Measurements from ENCODE around the gene CYTH2. TPM values are rescaled to one million over a fixed set of nuclear protein-coding genes. Genes with fewer than 3 reads are reported as not detected.
"Not testable (repeated sequence)": the region's sequence is repeated elsewhere in the genome, so short reads cannot be mapped to it uniquely, and the experiment has no call there.

Gene CYTH2
- total RNA-seq, 3 donors from 2014 or later, result 66.3 to 86.9 (median 69.3) TPM

DNA sequence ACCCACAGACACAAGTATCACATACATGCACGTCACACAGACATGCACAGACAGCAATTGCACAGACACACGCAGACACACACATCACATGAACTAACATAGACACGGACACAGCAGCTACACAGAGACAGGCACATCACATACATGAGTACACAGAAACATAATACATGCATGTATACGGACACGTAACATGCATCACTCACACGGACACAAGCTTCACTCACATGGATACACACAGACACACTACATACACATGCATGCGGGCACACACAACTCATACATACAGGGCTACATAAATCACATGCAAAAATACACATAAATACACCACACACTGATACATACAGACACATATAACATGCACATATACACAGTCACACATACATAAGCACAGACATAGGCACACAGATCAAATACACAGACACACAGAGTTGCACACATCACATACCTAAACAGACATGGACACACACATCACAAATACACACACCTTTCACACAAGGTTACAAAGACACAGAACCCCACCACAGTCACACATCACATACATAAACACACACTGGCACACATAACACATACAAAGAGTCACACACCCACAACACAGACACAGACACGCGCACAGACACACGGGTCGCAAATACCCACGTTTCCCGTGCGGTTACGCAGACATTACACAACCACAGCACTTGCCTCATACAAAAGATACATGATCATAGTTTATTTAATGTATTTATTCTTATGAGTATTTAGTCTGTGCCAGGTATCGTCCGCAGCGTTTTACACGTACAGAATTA, 43.5 kb downstream of the CYTH2 start:
- Histone ChIP-seq H3K9me3 (no peaks in the 10 kb centered on the region), H3K36me3 (ENCODE audit: low read depth) (no peaks in the 10 kb centered on the region), H3K4me3 (no peak overlapping the region), H3K4me1 (ENCODE audit: low read depth) (no peaks in the 10 kb centered on the region)
- ATAC-seq (no peak), DNase-seq (no peak)
- TF ChIP-seq, protein P1, sequence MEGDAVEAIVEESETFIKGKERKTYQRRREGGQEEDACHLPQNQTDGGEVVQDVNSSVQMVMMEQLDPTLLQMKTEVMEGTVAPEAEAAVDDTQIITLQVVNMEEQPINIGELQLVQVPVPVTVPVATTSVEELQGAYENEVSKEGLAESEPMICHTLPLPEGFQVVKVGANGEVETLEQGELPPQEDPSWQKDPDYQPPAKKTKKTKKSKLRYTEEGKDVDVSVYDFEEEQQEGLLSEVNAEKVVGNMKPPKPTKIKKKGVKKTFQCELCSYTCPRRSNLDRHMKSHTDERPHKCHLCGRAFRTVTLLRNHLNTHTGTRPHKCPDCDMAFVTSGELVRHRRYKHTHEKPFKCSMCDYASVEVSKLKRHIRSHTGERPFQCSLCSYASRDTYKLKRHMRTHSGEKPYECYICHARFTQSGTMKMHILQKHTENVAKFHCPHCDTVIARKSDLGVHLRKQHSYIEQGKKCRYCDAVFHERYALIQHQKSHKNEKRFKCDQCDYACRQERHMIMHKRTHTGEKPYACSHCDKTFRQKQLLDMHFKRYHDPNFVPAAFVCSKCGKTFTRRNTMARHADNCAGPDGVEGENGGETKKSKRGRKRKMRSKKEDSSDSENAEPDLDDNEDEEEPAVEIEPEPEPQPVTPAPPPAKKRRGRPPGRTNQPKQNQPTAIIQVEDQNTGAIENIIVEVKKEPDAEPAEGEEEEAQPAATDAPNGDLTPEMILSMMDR (IDR thresholded peaks at IDR 0.05), result no peak
- intact Hi-C loops (cut with DNase I, micrococcal nuclease), result no loop called here

DNA sequence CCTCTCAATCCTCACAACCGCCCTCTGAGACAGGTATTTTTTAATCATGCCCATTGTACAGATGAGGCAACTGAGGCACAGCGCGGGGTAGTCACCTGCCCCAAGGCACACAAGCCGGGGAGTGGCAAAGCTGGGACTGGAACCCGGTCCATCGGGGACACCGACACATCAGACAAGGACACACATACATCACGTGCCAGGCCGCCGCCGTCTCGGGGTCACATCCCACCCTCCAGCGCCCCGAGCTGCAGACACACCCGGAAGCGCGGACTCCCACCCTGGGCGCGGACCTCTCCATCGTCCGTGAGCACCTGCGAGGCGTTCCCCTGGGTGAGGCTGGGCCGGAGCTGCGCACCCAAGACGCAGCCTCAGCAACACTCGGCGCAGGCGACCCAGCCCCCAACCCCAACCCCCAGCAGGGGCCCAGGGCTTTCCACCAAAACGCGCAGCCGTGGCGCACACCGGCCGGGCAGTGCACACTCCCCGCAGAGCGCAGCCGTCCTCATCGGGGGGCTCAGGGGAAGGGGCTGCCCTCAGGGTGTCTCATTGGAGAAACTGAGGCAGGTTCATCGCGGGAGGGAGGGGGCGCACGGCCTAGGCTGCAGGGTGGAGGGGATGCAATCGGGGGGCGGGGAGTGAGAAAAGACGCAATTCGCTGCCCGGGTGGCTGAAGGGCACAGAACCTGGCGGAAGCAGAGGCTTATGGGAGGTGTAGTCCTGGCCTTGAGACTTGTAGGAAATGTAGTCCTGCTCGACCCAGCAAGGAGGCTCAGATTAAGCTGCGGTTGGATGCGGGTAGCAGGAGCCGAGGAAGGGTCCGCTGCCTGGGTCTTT, 44.3 kb downstream of the CYTH2 start:
- H3K4me3 ChIP-seq, result peak overlapping the region; percentile 7
- H3K9me3 ChIP-seq, result no peaks in the 10 kb centered on the region
- no peaks in the 10 kb centered on the region for H3K36me3 ChIP-seq (ENCODE audit: low read depth)
- intact Hi-C loops (cut with DNase I, micrococcal nuclease), result no loop called here
- no peaks in the 10 kb centered on the region for H3K4me1 ChIP-seq (ENCODE audit: low read depth)
- peak; percentile 67 to 79 (median 77) for DNase-seq
- TF ChIP-seq, protein P1 (IDR thresholded peaks at IDR 0.05), result no peak
- ATAC-seq, result peak; percentile 82

DNA sequence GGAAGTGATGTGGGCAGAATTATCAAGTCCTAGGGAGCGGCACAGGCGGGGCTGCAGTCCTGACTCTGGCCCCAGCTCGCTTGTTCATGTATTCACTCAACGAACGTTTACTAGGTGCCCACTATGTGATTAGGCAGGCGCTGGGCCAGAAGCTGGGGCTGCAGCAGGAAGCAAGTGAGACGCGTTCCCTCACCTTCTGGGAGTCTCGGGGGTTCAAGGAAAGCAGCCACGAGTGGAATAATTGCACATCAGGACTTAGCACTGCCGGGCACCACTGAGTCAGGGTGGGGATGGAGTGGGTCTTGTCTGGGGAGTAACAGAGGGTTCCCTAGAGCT, 44.9 kb downstream of the CYTH2 start:
- Histone ChIP-seq H3K4me1 (ENCODE audit: low read depth) (no peaks in the 10 kb centered on the region), H3K9me3 (no peaks in the 10 kb centered on the region), H3K36me3 (ENCODE audit: low read depth) (no peaks in the 10 kb centered on the region), H3K4me3 (no peak overlapping the region)
- ATAC-seq, result no peak
- no peak for DNase-seq
- TF ChIP-seq, protein P1 (IDR thresholded peaks at IDR 0.05), result no peak
- intact Hi-C loops (cut with DNase I, micrococcal nuclease), result no loop called here

DNA sequence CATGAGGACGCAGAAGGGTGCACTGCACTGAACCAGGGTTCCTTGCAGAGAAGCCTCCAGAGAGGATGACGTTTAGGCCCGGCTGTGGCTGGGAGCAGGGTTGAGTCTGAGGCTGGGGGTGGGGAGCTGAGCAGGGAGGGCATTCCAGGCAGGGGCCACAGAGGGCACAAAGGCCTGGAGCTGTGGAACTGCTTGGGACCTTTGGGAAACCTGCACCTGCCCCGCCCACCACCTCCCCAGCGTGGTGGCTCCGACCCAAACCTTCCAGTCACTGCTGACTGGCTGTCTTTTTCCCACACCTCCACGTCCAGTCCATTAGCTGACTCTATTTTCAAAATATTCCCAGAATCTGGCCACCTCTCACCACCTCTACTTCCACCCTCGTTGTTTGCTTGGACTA, 47.4 kb downstream of the CYTH2 start:
- H3K4me3 ChIP-seq, result no peak overlapping the region
- H3K9me3 ChIP-seq, result no peaks in the 10 kb centered on the region
- H3K36me3 ChIP-seq (ENCODE audit: low read depth), result no peaks in the 10 kb centered on the region
- intact Hi-C loops (cut with DNase I, micrococcal nuclease), result no loop called here
- DNase-seq (no peak), ATAC-seq (no peak)
- no peaks in the 10 kb centered on the region for H3K4me1 ChIP-seq (ENCODE audit: low read depth)
- TF ChIP-seq, protein P1 (IDR thresholded peaks at IDR 0.05), result no peak

DNA sequence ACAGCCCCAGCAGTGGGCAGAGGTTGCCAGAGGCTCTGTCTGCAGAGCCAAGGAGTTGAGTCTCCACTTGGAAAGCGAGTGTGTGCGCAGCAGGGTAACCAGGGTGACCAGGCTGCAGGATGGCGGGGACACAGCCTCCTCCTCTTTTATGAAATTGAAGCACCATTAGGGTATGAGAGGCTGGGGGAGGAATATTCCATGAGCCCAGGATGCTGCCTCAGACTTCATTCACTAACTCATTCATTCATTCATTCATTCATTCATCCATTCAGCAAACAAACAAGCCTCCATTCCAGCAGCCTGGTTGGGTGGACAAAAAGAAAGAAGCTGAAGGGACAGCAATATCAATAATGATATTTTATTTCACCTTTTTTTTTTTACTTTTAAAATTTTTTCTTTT, 49.0 kb downstream of the CYTH2 start:
- H3K9me3 ChIP-seq, result no peaks in the 10 kb centered on the region
- intact Hi-C loops (cut with DNase I, micrococcal nuclease), result no loop called here
- no peak overlapping the region for H3K4me3 ChIP-seq
- DNase-seq (no peak), ATAC-seq (no peak)
- no peaks in the 10 kb centered on the region for H3K36me3 ChIP-seq (ENCODE audit: low read depth)
- no peaks in the 10 kb centered on the region for H3K4me1 ChIP-seq (ENCODE audit: low read depth)
- TF ChIP-seq, protein P1 (IDR thresholded peaks at IDR 0.05), result no peak

DNA sequence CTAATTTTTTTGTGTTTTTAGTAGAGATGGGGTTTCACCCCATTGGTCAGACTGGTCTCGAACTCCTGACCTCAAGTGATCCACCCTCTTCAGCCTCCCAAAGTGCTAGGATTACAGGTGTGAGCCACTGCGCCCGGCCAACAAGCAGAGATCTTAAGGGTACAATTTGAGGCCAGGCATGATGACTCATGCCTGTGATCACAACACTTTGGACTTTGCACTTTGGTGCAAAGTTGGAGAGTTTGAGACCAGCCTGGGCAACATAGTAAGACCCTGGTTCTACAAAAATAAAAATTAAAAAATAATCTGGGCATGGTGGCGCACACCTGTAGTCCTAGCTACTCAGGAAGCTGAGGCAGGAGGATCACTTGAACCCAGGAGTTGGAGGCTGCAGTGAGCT, 50.3 kb downstream of the CYTH2 start:
- ATAC-seq, result peak; percentile 38
- H3K9me3 ChIP-seq; H3K4me1 ChIP-seq (ENCODE audit: low read depth); intact Hi-C loops (cut with DNase I, micrococcal nuclease); DNase-seq; H3K4me3 ChIP-seq; H3K36me3 ChIP-seq (ENCODE audit: low read depth): not testable (repeated sequence)
